Cardiac septum (tissue), 1 donor: Measurements from ENCODE around the gene MAD1L1. TPM values are rescaled to one million over a fixed set of nuclear protein-coding genes. Genes with fewer than 3 reads are reported as not detected.
A peak's percentile ranks its signal among the peaks of the same experiment; 100 is the strongest.

Experiments
- DNase-seq: peaks from one replicate; pipeline ENCODE4 v3.0.0-alpha.2; 2020; ENCODE audit warnings: low spot score
- intact Hi-C: fragments of 100-400 bp; cut with DNase I; formaldehyde crosslinking; loops from one replicate; pipeline ENCODE4 v1.14.0; 2022
- total RNA-seq: library from RNA; stranded (reverse); fragmentation: NEBNext Ultra II Directional; extraction: Animal tissue kit (Norgen Biotek cat#: 25700); gene quantifications from one replicate; pipeline ENCODE4 v1.2.1, GENCODE V29; 2021
- donor health status: DM: no; HTN: no; CAD: no.

MAD1L1 gene
- total RNA-seq, 1 donor from 2014 or later: 13.5 TPM

DNA sequence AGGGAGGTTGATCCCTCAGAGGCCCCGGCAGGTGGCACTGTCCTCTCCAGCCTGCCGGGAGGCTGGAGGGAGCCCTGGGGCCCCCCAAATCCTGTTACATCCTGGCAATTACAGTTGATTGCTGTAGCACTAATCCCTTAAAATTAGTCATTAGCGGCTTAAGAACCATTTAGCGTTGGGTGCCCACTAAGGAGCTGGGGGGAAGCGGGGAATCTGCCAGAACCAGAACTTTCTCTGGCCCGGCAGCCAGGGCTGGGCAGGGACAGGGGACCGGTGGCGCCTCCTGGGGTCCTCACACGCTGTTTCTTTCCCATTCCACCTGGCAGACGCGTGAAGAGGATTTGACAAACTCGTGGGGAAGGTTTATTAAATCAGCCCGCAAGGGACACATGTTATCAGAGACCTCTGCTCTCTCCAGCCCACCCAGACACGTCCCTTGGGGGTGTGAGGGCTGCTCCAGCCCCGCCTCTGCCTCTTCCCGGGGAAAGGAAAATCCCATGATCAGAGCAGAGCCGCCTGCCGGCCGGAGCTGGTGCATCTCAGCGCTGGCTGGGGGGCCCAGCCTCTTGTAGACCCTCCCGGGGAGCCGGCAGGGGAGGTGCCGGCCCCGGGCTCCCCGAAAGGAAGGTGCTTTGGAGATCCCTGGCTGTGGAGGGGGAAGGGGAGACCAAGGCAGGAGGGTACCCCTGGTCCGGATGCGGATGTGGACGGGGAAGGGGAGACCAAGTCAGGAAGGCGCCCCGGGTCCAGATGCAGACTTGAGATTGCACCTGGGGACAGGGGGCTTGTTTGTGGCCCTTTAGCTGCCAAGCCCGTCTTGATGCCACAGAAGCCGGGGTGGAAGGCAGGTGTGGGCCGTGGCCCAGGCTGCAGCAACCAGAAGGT, 420.0 kb downstream of the MAD1L1 start:
- intact Hi-C loops: loop anchor here (5.0 kb wide), 1 partner anchor 400 kb away; no protein-coding TSS in a partner anchor
- no peak for DNase-seq

DNA sequence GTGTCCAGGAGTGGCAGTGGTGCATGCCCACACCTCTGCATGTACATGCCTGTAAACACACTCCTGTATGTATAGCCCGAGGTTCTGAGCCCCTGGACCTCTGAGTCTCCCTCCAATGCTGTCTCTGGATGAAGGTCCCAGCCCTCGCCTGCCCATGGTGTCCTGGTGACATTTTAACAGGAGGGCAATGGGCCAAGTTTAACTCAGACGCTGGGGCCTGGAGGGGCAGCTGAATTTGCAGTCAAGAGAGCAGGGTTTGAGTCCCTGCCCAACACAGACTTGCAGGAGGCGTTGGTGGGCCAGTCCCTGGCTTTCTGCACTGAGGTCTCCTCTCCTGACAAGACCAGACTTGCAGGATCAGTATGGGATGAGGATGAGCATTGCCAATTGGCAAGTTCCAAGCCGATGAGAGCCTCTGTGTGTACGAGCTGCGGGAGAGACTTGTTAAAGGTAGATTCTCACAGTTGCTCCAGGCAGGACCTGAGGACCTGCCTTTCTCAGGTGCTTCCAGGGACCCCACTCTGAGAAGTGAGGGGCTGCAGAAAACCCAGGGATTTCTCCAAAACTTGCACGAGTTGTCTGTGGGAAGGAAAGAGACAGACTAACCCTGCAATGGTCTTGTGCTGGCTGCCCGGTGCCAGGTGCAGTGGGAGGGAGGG, 420.8 kb downstream of the MAD1L1 start:
- DNase-seq: peak; percentile 71
- intact Hi-C loops: loop anchor here (5.0 kb wide), 1 partner anchor 400 kb away; no protein-coding TSS in a partner anchor

DNA sequence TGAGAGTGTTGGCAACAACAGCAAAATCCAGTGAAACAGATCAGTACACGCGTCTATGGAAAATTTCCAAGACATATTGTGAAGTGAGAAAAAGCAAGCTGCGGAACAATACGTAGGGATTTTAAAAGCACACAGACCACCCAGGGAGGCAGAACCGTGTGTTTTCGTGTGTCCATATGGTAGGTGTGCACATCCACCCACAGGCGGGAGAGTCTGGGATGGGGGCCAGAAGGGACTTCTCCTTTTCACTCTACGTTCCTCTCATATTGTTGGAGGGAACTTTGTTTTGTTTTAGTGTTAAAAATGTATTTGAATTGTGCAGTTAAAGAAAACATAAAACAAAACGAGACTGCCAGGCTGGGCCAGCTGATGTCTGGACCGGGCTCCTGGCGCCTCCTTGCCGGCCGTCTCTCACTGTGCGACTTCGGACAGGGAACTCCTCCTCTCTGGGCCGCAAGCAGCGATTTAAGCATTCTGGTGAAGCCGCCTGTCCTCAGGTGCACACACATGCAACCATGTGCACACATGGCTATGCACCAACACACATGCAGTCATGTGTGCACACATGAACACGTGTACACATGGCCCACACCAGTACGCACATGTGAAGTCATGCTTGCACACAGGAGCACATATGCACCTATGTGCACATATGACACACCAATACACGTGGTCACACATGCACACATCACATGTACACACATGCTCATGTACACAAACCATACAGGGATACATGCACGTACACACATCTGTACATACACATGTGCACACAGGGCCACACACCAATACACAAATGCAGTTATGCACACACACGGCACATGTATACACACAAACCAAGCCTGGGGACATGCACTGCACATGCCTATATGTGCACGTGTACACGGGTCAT, 421.5 kb downstream of the MAD1L1 start:
- no peak for DNase-seq
- intact Hi-C loops: loop anchor here (5.0 kb wide), 1 partner anchor 401 kb away; no protein-coding TSS in a partner anchor

DNA sequence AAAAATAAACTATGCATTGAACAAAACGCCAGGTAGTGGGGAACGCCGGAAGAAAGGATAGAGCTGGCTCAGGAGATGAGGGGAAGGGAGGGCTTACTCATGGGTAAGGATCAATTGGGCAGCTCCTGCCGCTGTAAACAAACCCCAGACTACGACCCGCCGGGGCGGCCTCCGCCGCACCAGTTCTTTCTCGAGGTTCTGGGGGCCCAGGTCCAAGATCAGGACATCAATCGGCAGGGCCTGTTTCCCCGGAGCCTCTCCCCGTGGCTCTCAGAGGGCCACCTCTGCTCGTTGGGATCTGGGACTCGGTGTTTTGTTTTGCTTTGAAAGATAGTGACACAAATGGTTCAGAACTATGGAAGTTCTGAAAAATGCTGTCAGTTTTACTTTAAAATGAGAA, 422.2 kb downstream of the MAD1L1 start:
- intact Hi-C loops: loop anchor here (5.0 kb wide), 1 partner anchor 402 kb away; no protein-coding TSS in a partner anchor
- no peak for DNase-seq

DNA sequence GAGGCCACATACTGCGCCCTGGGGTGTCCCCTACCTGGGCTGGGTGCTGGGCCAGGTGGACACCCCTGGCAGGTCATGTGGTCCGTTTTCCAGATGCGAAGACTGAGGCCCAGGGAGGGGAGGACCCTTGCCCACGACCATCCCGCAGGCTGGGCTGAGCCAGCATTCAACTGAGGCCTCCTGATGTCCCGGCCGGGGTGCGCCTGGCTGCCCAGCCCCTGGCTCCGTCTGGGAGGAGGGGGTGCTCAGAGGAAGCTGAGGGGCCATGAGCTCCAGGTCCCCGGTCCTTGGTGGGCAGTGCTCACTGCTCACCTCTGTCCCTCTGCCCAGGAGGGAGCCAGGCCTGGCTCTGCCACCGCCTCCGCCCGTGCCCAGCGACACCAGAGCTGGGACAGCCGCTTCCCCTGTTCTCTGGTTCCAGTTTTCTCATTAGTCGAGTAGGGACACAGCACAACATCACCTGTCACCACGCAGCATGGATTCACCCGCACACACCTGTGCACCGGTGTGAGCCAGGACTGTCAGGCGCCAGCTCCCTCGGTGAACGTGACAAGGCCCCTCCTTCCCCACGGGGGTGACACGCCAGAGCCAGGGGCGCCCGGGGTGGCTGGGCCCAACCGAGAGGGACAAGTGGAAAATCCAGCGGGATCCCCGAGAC, 423.0 kb downstream of the MAD1L1 start:
- intact Hi-C loops: loop anchor here (5.0 kb wide), 1 partner anchor 403 kb away; no protein-coding TSS in a partner anchor
- peak; percentile 68 for DNase-seq

DNA sequence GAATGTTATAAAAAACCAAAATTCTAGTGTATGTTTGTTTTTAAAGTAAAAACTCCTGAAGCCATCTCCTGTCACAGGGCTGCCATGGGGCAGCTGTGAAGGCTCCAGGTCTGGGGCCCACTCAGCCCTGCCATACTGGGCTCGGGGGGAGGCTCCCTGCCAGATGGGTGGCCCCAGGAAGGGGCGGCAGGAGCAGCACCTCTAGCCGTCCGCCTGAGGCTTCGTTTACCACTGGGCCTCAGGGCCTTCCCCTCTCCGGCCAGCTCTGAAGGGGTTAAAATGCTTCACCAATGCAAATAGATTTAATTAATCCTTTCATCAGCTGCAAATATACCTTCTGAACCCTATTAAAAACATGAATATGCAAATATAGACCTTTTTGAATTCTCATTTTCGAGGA, 423.7 kb downstream of the MAD1L1 start:
- DNase-seq: no peak
- intact Hi-C loops: no loop called here

DNA sequence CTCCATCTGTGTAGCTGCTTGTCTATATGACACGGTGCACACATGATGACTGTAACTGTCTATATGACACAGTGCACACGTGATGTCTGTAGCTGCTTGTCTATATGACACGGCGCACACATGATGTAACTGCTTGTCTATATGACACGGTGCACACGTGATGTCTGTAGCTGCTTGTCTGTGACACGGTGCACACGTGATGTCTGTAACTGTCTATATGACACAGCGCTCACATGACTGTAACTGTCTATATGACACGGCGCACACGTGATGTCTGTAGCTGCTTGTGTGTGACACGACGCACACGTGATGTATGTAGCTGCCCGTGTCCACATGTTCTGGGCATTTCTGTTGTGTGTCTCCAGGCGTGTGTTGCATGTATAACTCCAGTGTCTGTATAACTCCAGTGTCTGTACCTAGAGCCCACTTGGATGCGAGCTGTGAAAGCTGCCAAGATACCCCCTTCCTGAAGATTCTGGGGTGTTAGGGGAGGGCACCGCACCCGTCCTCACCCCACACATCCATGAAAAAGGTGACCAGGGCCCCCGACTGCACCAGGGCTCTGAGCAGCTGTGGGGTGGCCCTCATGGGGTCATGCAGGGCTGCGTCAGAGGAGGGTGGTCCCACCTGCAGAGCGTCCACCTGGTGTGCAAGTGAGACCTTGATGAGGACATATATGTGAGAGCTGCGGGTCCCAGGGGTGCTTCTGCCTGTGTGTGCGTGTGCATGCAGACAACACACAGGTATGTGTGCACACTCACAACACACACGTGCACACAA, 424.7 kb downstream of the MAD1L1 start:
- DNase-seq: peak; percentile 74
- intact Hi-C loops: no loop called here

DNA sequence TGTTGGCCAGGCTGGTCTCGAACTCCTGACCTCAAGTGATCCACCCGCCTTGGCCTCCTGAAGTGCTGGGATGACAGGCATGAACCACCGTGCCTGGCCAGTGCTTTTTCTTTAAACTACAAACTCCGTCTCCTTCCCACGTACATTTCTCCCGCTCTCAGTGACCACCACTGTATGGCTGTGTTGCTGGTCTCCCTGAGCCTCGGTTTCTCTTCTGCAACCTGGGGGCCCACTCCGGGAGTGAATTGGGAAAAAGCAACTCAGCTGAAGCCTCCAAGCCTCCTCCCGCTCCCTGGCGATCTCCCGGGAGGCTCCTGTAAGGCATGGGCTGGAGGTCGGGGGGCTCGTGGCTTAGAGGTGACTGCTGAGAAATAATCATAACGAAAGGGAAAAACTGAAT, 426.4 kb downstream of the MAD1L1 start:
- intact Hi-C loops: no loop called here
- no peak for DNase-seq

DNA sequence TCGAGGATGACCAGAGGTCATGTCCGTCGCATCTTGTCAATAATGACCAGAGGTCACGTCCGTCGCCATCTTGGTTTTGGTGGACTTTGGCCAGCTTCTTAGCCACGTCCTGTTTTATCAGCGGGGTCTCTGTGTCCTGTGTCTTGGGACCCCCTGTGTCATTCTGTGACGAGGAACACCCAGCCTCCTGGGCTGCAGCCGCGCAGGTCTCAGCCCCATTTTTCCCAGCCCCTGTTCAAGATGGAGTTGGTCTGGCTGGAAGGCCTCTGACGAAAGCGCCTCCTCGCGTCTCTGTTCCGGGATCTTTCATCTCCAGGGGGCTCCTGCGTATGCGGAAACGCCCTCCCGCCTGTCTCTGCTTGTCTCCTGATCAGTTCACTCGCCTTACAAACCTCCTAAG, 428.4 kb downstream of the MAD1L1 start:
- DNase-seq: no peak
- intact Hi-C loops: no loop called here

DNA sequence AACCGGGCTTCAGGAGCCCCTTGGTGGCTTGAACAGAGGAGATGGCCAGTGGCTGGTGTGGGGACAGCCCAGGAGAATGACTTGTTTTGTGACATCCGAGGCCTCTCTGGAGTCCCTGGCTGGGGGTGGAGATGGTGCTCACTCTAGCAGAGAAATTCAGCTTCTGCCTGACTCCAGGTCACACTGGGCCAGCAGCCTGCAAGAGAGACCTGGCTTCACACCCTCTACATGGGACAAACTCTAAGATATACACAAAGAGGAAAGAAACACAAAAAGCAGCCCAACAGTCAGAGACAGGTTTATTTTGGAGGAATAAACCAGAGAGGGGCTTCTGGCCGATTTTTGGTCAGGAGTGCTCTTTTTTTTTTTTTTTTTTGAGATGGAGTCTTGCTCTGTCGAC, 429.8 kb downstream of the MAD1L1 start:
- intact Hi-C loops: no loop called here
- DNase-seq: no peak

DNA sequence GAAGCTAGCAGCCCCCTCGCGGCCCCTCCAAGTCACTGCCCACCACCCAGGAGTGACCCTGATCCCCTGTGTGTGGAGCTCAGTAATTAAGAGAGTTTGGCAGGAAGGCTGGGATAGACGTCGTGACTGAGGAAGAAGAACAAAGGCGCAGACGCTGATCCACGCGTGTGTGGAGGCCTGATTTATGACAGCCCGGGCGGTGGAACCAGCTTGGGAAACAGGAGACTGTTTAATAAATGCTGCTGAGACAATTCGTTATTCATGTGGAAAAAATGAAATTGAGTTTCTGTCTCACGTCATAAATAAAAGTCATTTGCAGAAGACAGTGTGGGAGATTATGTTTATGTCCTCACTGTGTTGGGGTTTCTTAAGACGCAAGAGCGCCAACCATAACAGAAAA, 431.8 kb downstream of the MAD1L1 start:
- no peak for DNase-seq
- intact Hi-C loops: no loop called here

DNA sequence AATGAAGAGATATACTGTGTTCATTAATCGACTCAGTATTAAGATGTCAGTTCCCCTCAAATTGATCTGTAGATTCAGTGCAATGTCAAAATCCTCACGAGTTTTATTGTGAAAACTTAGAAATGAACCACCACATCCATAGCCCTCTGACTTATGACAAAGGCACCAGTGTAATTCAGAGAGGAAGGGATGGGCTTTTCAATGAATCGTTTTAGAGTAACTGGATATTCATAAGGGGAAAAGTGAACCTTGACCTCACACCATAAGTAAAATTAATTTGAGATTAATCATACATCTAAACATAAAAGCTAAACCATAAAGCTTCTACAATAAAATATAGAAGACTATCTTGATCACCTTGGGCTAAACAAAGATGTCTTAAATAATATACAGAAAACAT, 434.6 kb downstream of the MAD1L1 start:
- no peak for DNase-seq
- intact Hi-C loops: no loop called here

DNA sequence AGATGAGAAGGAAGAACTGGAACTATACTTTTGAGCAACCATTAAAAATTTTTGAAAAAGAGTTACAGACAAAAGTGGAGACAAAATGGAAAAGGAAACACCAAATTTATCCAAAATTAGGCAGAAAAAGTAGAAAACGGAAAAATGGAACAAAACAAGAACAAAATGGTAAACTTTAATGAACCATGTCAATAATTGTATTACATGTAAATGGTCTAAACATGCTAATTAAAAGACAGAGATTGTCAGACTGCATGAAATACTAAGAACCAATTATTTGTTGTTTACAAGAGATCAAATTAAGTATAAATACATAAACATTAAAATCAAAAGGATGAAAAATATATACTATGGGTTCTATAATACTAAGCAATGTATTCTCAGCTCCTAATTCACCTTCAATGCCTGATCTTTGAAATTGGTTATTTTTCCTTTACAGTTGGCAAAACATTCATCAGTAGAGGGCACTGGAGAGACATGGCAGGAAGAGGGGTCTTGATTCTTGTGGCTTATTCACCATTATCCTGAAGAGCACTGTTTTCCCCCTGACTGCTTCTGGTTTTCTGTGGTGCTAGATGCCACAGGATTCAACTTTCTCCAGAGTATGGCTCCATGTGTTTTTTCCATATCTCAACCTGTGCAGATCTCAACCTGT, 437.7 kb downstream of the MAD1L1 start:
- DNase-seq: no peak
- intact Hi-C loops: no loop called here

DNA sequence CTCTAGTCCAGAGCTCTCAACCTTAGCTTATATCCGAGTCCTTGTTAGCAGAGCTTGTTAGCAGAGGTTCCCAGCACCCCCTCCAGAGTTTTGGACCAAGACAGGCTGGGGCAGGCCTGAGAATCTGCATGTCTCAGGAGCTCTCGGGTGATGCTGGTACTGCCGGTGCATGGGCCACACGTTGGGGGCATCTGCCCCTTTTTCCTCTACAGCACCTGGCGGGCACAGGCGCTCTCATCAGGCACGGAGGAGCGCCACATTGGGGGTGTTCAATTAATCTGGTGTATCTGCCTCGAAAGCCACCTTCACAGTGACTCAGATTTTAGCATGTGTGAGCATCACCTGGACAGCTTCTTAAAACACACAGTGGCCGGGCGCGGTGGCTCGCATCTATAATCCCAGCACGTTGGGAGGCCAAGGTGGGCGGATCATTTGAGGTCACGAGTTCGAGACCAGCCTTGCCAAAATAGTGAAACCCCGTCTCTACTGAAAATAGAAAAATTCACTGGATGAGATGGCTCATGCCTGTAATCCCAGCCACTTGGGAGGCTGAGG, 445.0 kb downstream of the MAD1L1 start:
- intact Hi-C loops: no loop called here
- peak; percentile 27 for DNase-seq

DNA sequence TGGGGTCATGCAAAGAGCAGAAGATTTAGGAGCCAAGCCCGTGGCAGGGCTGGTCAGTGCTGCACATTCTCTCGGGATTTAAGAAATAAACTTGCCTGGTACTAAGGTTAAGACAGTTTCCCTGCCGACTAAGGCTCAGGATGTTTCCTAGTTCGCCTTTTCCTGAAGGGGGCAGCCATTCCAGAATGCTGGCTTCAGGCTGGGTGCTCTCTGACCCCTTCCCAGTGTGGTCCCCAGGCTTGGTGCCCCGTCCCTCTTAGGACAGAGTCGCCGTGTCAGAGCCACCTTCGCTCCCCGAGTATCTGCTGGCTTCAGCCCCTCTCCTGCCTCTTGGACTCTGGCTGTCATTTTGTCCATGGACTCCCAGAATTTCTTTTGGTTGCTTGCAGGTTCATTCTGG, 445.5 kb downstream of the MAD1L1 start:
- DNase-seq: peak; percentile 53
- intact Hi-C loops: no loop called here

DNA sequence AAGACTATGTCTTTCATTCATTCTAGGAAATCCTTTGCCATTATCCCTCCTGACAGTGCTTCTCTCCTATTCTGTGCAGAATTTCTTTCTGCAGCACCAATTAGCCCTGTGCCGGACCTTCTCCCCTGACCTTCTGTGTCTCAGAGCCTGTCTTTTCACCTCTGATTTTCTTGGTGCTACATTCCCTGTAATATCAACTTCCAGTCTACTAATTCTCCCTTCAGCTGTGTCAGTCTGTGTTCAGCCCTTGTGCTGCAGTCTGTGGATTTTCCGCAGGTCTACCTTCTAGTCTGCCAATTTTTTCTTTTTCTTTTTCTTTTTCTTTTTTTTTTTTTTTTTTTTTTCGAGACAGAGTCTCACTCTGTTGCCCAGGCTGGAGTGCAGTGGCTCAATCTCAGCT, 446.9 kb downstream of the MAD1L1 start:
- peak; percentile 9 for DNase-seq
- intact Hi-C loops: no loop called here

DNA sequence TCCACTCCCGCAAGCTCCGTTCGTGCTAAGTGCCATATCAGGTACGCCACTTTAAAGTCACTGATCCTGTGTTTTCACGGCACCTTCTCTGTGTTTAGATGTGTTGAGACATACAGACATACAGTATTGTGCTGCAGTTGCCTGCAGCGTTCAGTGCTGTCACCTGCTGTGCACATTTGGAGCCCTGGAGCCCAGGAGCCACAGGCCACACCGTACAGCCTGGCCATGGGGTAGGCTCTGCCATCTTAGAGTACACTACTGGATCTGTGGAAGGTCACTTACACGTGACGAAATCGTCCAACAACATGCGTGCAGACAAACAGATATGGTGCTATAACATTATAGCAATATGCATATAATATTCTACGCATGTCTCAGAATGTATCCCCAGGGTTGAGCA, 451.4 kb downstream of the MAD1L1 start:
- DNase-seq: peak; percentile 20
- intact Hi-C loops: no loop called here

DNA sequence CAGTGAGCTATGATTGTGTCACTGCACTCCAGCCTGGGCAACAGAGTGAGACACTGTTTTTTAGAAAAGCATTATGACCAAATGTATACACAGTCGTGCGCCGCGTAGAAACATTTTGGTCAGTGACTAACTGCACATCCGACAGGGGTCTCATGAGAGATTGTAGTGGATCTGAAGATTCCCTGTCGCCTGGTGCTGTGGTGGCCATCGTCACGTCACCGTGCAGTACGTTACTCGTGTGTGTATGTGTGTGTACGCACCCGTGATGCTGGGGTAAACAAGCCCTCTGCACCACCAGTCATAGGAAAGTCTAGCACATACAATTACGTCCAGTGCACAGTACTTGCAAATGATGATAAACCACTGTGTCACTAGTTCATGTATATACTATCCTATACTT, 453.3 kb downstream of the MAD1L1 start:
- no peak for DNase-seq
- intact Hi-C loops: no loop called here
